Liver (tissue), 9 donors: ENCODE results near the gene ZNF827. TPM values are rescaled to one million over a fixed set of nuclear protein-coding genes. Genes with fewer than 3 reads are reported as not detected.

Experiments used
- DNase-seq: peaks from one replicate; pipeline ENCODE4 v3.0.0-alpha.2; 2017; ENCODE audit warnings: low spot score
- H3K27ac ChIP-seq, 2 donors: one replicate each; pipeline ENCODE4 v1.7.0; 2013; ENCODE audit warnings: inconsistent platforms in 2 of 2, low read length in 2 of 2, control low read depth in 1 of 2, low read depth in 1 of 2, mild to moderate bottlenecking in 1 of 2
- H3K27me3 ChIP-seq, 4 donors: one replicate each; pipeline versions ENCODE4 v1.6.1 to v1.7.0; 2013; ENCODE audit warnings: low read length in 3 of 4, inconsistent platforms in 1 of 4, mild to moderate bottlenecking in 1 of 4, moderate library complexity in 1 of 4; ENCODE audit not compliant: control insufficient read depth in 4 of 4, insufficient read depth in 4 of 4
- H3K36me3 ChIP-seq, 4 donors: one replicate each; pipeline versions ENCODE4 v1.6.1 to v1.7.0; 2013; ENCODE audit warnings: low read length in 3 of 4, mild to moderate bottlenecking in 3 of 4, low read depth in 1 of 4, moderate library complexity in 1 of 4; ENCODE audit not compliant: control insufficient read depth in 4 of 4, insufficient read depth in 3 of 4
- H3K4me1 ChIP-seq, 4 donors: one replicate each; pipeline versions ENCODE4 v1.6.1 to v1.7.0; 2013; ENCODE audit warnings: low read length in 3 of 4, mild to moderate bottlenecking in 3 of 4, moderate library complexity in 1 of 4; ENCODE audit not compliant: control insufficient read depth in 4 of 4, insufficient read depth in 4 of 4
- H3K4me3 ChIP-seq, 3 donors: one replicate each; pipeline versions ENCODE4 v1.6.1 to v1.7.0; 2013; ENCODE audit warnings: low read length in 3 of 3, control low read depth in 1 of 3, low read depth in 1 of 3, mild to moderate bottlenecking in 1 of 3
- H3K9ac ChIP-seq, 2 donors: one replicate each; pipeline ENCODE4 v1.7.0; 2013; ENCODE audit warnings: low read length in 2 of 2, mild to moderate bottlenecking in 2 of 2, moderate library complexity in 2 of 2, control low read depth in 1 of 2, low read depth in 1 of 2
- H3K9me3 ChIP-seq, 4 donors: one replicate each; pipeline versions ENCODE4 v1.6.1 to v1.7.0; 2013; ENCODE audit warnings: low read length in 3 of 4; ENCODE audit not compliant: control insufficient read depth in 4 of 4
- ATF3 ChIP-seq: IDR thresholded peaks from 2 replicates; pipeline ENCODE4 v1.6.1; 2016; ENCODE audit warnings: antibody characterized with exemption
- CTCF ChIP-seq: fragments of 150-350 bp; IDR thresholded peaks from 2 replicates; pipeline ENCODE4 v1.5.1; 2017; ENCODE audit warnings: improper control_type of control experiment, low read depth, low read length; ENCODE audit not compliant: missing input control
- EGR1 ChIP-seq, 2 donors: IDR thresholded peaks; 2 replicates each; pipeline ENCODE4 v1.6.1; 2016 to 2018; ENCODE audit warnings: antibody characterized with exemption in 2 of 2, low read depth in 2 of 2
- FOXA1 ChIP-seq: IDR thresholded peaks from 2 replicates; pipeline ENCODE4 v1.6.1; 2016; ENCODE audit warnings: antibody characterized with exemption
- FOXA2 ChIP-seq: IDR thresholded peaks from 2 replicates; pipeline ENCODE4 v1.6.1; 2016; ENCODE audit warnings: antibody characterized with exemption
- GABPA ChIP-seq, 2 donors: IDR thresholded peaks in 1 of 2; conservative IDR thresholded peaks in 1 of 2; 2 replicates each; pipeline ENCODE4 v1.6.1; 2016; ENCODE audit warnings: antibody characterized with exemption in 2 of 2, mild to moderate bottlenecking in 1 of 2, moderate library complexity in 1 of 2
- HNF4A ChIP-seq, 2 donors: conservative IDR thresholded peaks; 2 replicates each; pipeline ENCODE4 v1.6.1; 2016; ENCODE audit warnings: antibody characterized with exemption in 2 of 2, mild to moderate bottlenecking in 2 of 2
- HNF4G ChIP-seq: IDR thresholded peaks from 2 replicates; pipeline ENCODE4 v1.6.1; 2016; ENCODE audit warnings: antibody characterized with exemption
- JUND ChIP-seq, 2 donors: IDR thresholded peaks; 2 replicates each; pipeline ENCODE4 v1.6.1; 2016; ENCODE audit warnings: antibody characterized with exemption in 2 of 2
- MAX ChIP-seq: IDR thresholded peaks from 2 replicates; pipeline ENCODE4 v1.6.1; 2016; ENCODE audit warnings: antibody characterized with exemption
- NR2F2 ChIP-seq: IDR thresholded peaks from 2 replicates; pipeline ENCODE4 v1.6.1; 2016; ENCODE audit warnings: antibody characterized with exemption
- RAD21 ChIP-seq, 2 donors: IDR thresholded peaks; 2 replicates each; pipeline ENCODE4 v1.6.1; 2016; ENCODE audit warnings: antibody characterized with exemption in 2 of 2, mild to moderate bottlenecking in 2 of 2
- REST ChIP-seq: IDR thresholded peaks from 2 replicates; pipeline ENCODE4 v1.6.1; 2016; ENCODE audit warnings: antibody characterized with exemption, mild to moderate bottlenecking
- RXRA ChIP-seq, 2 donors: IDR thresholded peaks; 2 replicates each; pipeline ENCODE4 v1.6.1; 2017 to 2018; ENCODE audit warnings: antibody characterized with exemption in 2 of 2, mild to moderate bottlenecking in 1 of 2
- SP1 ChIP-seq: IDR thresholded peaks from 2 replicates; pipeline ENCODE4 v1.6.1; 2018; ENCODE audit warnings: antibody characterized with exemption, mild to moderate bottlenecking
- TAF1 ChIP-seq: conservative IDR thresholded peaks from 2 replicates; pipeline ENCODE4 v1.6.1; 2016; ENCODE audit warnings: antibody characterized with exemption, mild to moderate bottlenecking
- YY1 ChIP-seq: IDR thresholded peaks from 2 replicates; pipeline ENCODE4 v1.6.1; 2016; ENCODE audit warnings: antibody characterized with exemption, mild to moderate bottlenecking
- ZBTB33 ChIP-seq: IDR thresholded peaks from 2 replicates; pipeline ENCODE4 v1.6.1; 2016; ENCODE audit warnings: antibody characterized with exemption
- WGBS: extraction: QIAGEN DNeasy Blood & Tissue Kit; methylation state at CpG from one replicate; pipeline ENCODE4 v1.1.7; 2013; 5-methylcytosine and 5-hydroxymethylcytosine counted together
- polyA plus RNA-seq, 2 donors: library from polyadenylated mRNA; stranded (reverse) in 1 of 2; unstranded in 1 of 2; fragments of 200-250 nt in 1 of 2; fragments of >200 nt in 1 of 2; fragmentation: Nextera tagmentation in 1 of 2; extraction: Ambion mirVana in 1 of 2; gene quantifications; one replicate each; pipeline versions ENCODE4 v1.2.1 to v1.2.3, GENCODE V29; 2013 to 2015
- total RNA-seq, 2 donors: library from RNA; depleted of rRNA; stranded (reverse); fragments of >200 nt; gene quantifications; one replicate each; pipeline ENCODE4 v1.2.3, GENCODE V29; 2014
- donor health status: healthy.
- donor health status: healthy.
- donor health status: healthy.
- donor health status: healthy.
- donor health status: healthy.

ZNF827 gene
- total and polyA plus RNA-seq, 4 donors: 0.46 to 2.9 (median 1.2) TPM

GRCh38 chr4:145820407-145820806 lies 118.2 kb downstream of the ZNF827 start:
- Histone ChIP-seq H3K36me3 (no peaks in the 10 kb centered on the region), H3K27me3 (no peaks in the 10 kb centered on the region), H3K9me3 (no peaks in the 10 kb centered on the region), H3K4me1 (no peaks in the 10 kb centered on the region), H3K27ac (no peak overlapping the region), H3K9ac (no peak overlapping the region), H3K4me3 (no peak overlapping the region)
- TF ChIP-seq HNF4G (no peak), RAD21 (IDR thresholded peaks at IDR 0.05) (no peak), MAX (no peak), REST (no peak), TAF1 (no peak), FOXA1 (no peak), YY1 (no peak), JUND (IDR thresholded peaks at IDR 0.05) (no peak), ATF3 (no peak), SP1 (no peak), EGR1 (IDR thresholded peaks at IDR 0.05; ENCODE audit: low read depth in 2 of 2) (no peak), HNF4A (conservative IDR thresholded peaks at IDR 0.05) (no peak), NR2F2 (no peak), CTCF (no peak), FOXA2 (no peak), ZBTB33 (no peak), GABPA (IDR thresholded peaks at IDR 0.05 in 1 of 2, conservative IDR thresholded peaks at IDR 0.05 in 1 of 2) (no peak)
- no peak for DNase-seq
- WGBS: 67% methylated on average over 3 of the region's 3 CpGs

GRCh38 chr4:145819853-145820181 lies 118.8 kb downstream of the ZNF827 start:
- Histone ChIP-seq H3K9ac (no peak overlapping the region), H3K4me1 (no peaks in the 10 kb centered on the region), H3K4me3 (no peak overlapping the region), H3K36me3 (no peaks in the 10 kb centered on the region), H3K9me3 (no peaks in the 10 kb centered on the region), H3K27me3 (no peaks in the 10 kb centered on the region), H3K27ac (no peak overlapping the region)
- TF ChIP-seq RXRA (IDR thresholded peaks at IDR 0.05) (no peak), NR2F2 (no peak)
- 93% methylated on average over 5 of the region's 5 CpGs for WGBS
- no peak for DNase-seq
